Measurements from ENCODE around the gene CNN2. TPM values are rescaled to one million over a fixed set of nuclear protein-coding genes. Genes with fewer than 3 reads are reported as not detected.
"Not testable (repeated sequence)": the region's sequence is repeated elsewhere in the genome, so short reads cannot be mapped to it uniquely, and the experiment has no call there.

Gene CNN2
- total RNA-seq, 4 donors from 2014 or later, result 39.6 to 75.4 (median 60.8) TPM

- DNase-seq (ENCODE audit: low spot score), result no peak
- TF ChIP-seq CTCF (IDR thresholded peaks at IDR 0.05), result no peak
- ATAC-seq (ENCODE audit: low FRiP score), result no peak
These were observed 6.2 kb upstream of the CNN2 start for GRCh38 chr19:1019980-1020867.

- TF ChIP-seq CTCF (IDR thresholded peaks at IDR 0.05), result no peak
- peak; percentile 93 for DNase-seq (ENCODE audit: low spot score)
- peak; percentile 90 for ATAC-seq (ENCODE audit: low FRiP score)
These were observed 5.5 kb upstream of the CNN2 start, which contains the start of gene TMEM259 for GRCh38 chr19:1020868-1021425. TMEM259 (minus strand) TSS chr19:1021123; CDS start chr19:1020996, 127 bp downstream.

GRCh38 chr19:1023883-1024188, 2.6 kb upstream of the CNN2 start:
- ATAC-seq (ENCODE audit: low FRiP score); DNase-seq (ENCODE audit: low spot score): not testable (repeated sequence)

GRCh38 chr19:1025080-1025479, 1.3 kb upstream of the CNN2 start:
- ATAC-seq (ENCODE audit: low FRiP score); DNase-seq (ENCODE audit: low spot score): not testable (repeated sequence)

GRCh38 chr19:1026783-1027649, 608 bp downstream of the CNN2 start:
- ATAC-seq (ENCODE audit: low FRiP score) (peak; percentile 7), DNase-seq (ENCODE audit: low spot score) (no peak)
- no peak for TF ChIP-seq CTCF (IDR thresholded peaks at IDR 0.05)

GRCh38 chr19:1027650-1028061, 1.2 kb downstream of the CNN2 start:
- ATAC-seq (ENCODE audit: low FRiP score), result no peak
- no peak for DNase-seq (ENCODE audit: low spot score)
- TF ChIP-seq CTCF (IDR thresholded peaks at IDR 0.05), result no peak

GRCh38 chr19:1028062-1028926, 1.9 kb downstream of the CNN2 start:
- no peak for TF ChIP-seq CTCF (IDR thresholded peaks at IDR 0.05)
- ATAC-seq (ENCODE audit: low FRiP score) (peak; percentile 32), DNase-seq (ENCODE audit: low spot score) (no peak)

All from omental fat pad (tissue), 4 donors.